Panc1 (cell line): ENCODE data around the gene TMEM123. TPM values are rescaled to one million over a fixed set of nuclear protein-coding genes. Genes with fewer than 3 reads are reported as not detected.

ENCODE experiments used
- ATAC-seq: fragments of 200-7000 bp; cut with Tn5 transposase; 2 replicates; pipeline ENCODE4 v1.9.1; 2020; ENCODE audit warnings: mild to moderate bottlenecking, moderate library complexity
- BruUV-seq: library from RNA; stranded (reverse); fragments of 400-500 nt; replicated peaks from 2 replicates; lab custom pipeline; 2021; lab: Mats Ljungman, UMichigan
- CTCF ChIA-PET: fragments of 300-600 bp; sonication (Branson Sonifier 250); formaldehyde crosslinking; loops from one replicate; lab custom pipeline; 2022; ENCODE audit warnings: antibody characterized with exemption; lab: Charles Lee
- POLR2A ChIA-PET: fragments of 300-600 bp; sonication (Branson Sonifier 250); formaldehyde crosslinking; loops from one replicate; lab custom pipeline; 2022; ENCODE audit warnings: antibody characterized with exemption; lab: Charles Lee
- DNase-seq: peaks from one replicate; pipeline ENCODE4 v3.0.0-alpha.2; 2010; ENCODE audit warnings: low read depth, low spot score
- H3K27ac ChIP-seq: 2 replicates; pipeline ENCODE4 v1.5.1; 2011; ENCODE audit warnings: mild to moderate bottlenecking, low read length, inconsistent platforms
- H3K27me3 ChIP-seq: fragments of 200-500 bp; sonication (Bioruptor generic); 2 replicates; pipeline ENCODE4 v1.6.0; 2014; ENCODE audit warnings: low read length, inconsistent platforms; ENCODE audit not compliant: control insufficient read depth, insufficient read depth
- H3K36me3 ChIP-seq: fragments of 200-500 bp; sonication (Bioruptor generic); 2 replicates; pipeline ENCODE4 v1.5.1; 2014; ENCODE audit warnings: inconsistent platforms, mild to moderate bottlenecking, low read length, moderate library complexity; ENCODE audit not compliant: control insufficient read depth, insufficient read depth
- H3K4me1 ChIP-seq: 2 replicates; pipeline ENCODE4 v1.5.1; 2011; ENCODE audit warnings: inconsistent platforms, mild to moderate bottlenecking, low read length, moderate library complexity; ENCODE audit not compliant: control insufficient read depth, insufficient read depth
- H3K4me3 ChIP-seq, 2 experiments: 2 replicates each; pipeline ENCODE4 v1.5.1; 2011 to 2012; ENCODE audit warnings: low read depth in 2 of 2, low read length in 2 of 2, mild to moderate bottlenecking in 2 of 2, inconsistent platforms in 1 of 2, moderate library complexity in 1 of 2
- H3K9me3 ChIP-seq: fragments of 200-500 bp; sonication (Bioruptor generic); 2 replicates; pipeline ENCODE4 v1.5.1; 2014; ENCODE audit warnings: low read depth, mild to moderate bottlenecking, inconsistent platforms, low read length, moderate library complexity; ENCODE audit not compliant: control insufficient read depth, insufficient read depth
- POLR2AphosphoS5 ChIP-seq: IDR thresholded peaks from 2 replicates; pipeline ENCODE4 v1.6.1; 2012; ENCODE audit warnings: mild to moderate bottlenecking, low read depth, low read length, moderate library complexity
- SIN3A ChIP-seq: IDR thresholded peaks from 2 replicates; pipeline ENCODE4 v1.6.1; 2012; ENCODE audit warnings: low read depth, mild to moderate bottlenecking, low read length, moderate library complexity, borderline replicate concordance; ENCODE audit not compliant: insufficient read depth
- TCF7L2 ChIP-seq: IDR thresholded peaks from 2 replicates; pipeline ENCODE4 v1.6.1; 2011; ENCODE audit warnings: mild to moderate bottlenecking, low read depth, low read length, inconsistent platforms
- in situ Hi-C: cut with HindIII; loops from 2 replicates; pipeline ENCODE4 v1.10.0; 2016; ENCODE audit warnings: low sequenced_read_pairs, low pct_unique_long_range_greater_than_20kb
- intact Hi-C: fragments of 100-400 bp; cut with micrococcal nuclease; formaldehyde crosslinking; loops from one replicate; pipeline ENCODE4 v1.10.0; 2022; ENCODE audit not compliant: unreplicated experiment
- total RNA-seq: library from RNA; stranded (reverse); gene quantifications from one replicate; pipeline ENCODE4 v1.2.1, GENCODE V29; 2021; ENCODE audit not compliant: unreplicated experiment
- TF ChIP-seq, protein P1 (sequence below): fragments of 450-650 bp; IDR thresholded peaks from 2 replicates; pipeline ENCODE4 v1.5.1; 2017; ENCODE audit warnings: mild to moderate bottlenecking
- TF ChIP-seq, protein P2 (sequence below), 2 experiments: IDR thresholded peaks; 2 replicates each; pipeline ENCODE4 v1.6.1; 2011 to 2012; ENCODE audit warnings: low read depth in 2 of 2, control low read depth in 1 of 2, low read length in 1 of 2, mild to moderate bottlenecking in 1 of 2, moderate library complexity in 1 of 2; ENCODE audit not compliant: insufficient read depth in 1 of 2

TMEM123 gene
- total RNA-seq, 1 experiment from 2014 or later: 383 TPM

DNA sequence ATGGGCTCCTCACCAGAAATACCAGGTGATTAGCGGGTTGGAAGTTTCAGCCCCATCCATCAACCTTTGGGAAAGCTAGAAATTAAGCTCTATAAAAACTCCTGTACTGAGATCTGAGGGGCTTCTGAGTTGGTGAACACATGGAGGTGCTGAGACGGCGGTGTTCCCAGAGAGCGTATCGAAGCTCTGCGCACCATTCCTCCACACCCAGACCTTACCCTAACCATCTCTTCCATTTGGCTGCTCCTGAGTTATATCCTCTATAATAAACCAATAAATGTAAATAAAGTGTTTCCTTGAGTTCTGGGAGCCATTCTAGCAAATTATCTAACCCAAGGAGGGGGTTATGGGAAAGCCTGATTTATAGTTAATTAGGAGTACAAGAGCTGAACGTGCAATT, 41.4 kb downstream of the TMEM123 start:
- ATAC-seq: no peak
- H3K4me1 ChIP-seq: peaks cover 49% of the 10 kb centered on the region
- H3K27me3 ChIP-seq: no peaks in the 10 kb centered on the region
- no peak for DNase-seq
- intact Hi-C loops: loop anchor here (5.0 kb wide), 2 partner anchors 41 to 201 kb away; partner anchors contain the start of gene TMEM123
- 0 out of 2 replicates have a peak, but pooled peaks cover 3% of the 10 kb centered on the region for H3K36me3 ChIP-seq
- H3K9me3 ChIP-seq: no peaks in the 10 kb centered on the region
- H3K4me3 ChIP-seq: no peak overlapping the region
- H3K27ac ChIP-seq: peak overlapping the region; percentile 41
- POLR2A ChIA-PET: no interaction called here
- TF ChIP-seq, protein P1, sequence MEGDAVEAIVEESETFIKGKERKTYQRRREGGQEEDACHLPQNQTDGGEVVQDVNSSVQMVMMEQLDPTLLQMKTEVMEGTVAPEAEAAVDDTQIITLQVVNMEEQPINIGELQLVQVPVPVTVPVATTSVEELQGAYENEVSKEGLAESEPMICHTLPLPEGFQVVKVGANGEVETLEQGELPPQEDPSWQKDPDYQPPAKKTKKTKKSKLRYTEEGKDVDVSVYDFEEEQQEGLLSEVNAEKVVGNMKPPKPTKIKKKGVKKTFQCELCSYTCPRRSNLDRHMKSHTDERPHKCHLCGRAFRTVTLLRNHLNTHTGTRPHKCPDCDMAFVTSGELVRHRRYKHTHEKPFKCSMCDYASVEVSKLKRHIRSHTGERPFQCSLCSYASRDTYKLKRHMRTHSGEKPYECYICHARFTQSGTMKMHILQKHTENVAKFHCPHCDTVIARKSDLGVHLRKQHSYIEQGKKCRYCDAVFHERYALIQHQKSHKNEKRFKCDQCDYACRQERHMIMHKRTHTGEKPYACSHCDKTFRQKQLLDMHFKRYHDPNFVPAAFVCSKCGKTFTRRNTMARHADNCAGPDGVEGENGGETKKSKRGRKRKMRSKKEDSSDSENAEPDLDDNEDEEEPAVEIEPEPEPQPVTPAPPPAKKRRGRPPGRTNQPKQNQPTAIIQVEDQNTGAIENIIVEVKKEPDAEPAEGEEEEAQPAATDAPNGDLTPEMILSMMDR: no peak
- TF ChIP-seq SIN3A: no peak
- TF ChIP-seq TCF7L2: no peak
- TF ChIP-seq POLR2AphosphoS5: no peak
- TF ChIP-seq, protein P2, sequence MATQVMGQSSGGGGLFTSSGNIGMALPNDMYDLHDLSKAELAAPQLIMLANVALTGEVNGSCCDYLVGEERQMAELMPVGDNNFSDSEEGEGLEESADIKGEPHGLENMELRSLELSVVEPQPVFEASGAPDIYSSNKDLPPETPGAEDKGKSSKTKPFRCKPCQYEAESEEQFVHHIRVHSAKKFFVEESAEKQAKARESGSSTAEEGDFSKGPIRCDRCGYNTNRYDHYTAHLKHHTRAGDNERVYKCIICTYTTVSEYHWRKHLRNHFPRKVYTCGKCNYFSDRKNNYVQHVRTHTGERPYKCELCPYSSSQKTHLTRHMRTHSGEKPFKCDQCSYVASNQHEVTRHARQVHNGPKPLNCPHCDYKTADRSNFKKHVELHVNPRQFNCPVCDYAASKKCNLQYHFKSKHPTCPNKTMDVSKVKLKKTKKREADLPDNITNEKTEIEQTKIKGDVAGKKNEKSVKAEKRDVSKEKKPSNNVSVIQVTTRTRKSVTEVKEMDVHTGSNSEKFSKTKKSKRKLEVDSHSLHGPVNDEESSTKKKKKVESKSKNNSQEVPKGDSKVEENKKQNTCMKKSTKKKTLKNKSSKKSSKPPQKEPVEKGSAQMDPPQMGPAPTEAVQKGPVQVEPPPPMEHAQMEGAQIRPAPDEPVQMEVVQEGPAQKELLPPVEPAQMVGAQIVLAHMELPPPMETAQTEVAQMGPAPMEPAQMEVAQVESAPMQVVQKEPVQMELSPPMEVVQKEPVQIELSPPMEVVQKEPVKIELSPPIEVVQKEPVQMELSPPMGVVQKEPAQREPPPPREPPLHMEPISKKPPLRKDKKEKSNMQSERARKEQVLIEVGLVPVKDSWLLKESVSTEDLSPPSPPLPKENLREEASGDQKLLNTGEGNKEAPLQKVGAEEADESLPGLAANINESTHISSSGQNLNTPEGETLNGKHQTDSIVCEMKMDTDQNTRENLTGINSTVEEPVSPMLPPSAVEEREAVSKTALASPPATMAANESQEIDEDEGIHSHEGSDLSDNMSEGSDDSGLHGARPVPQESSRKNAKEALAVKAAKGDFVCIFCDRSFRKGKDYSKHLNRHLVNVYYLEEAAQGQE (IDR thresholded peaks at IDR 0.05; ENCODE audit: insufficient read depth in 1 of 2, low read depth in 2 of 2, low read length in 1 of 2): no peak
- no TSS peak for BruUV-seq
- in situ Hi-C loops: no loop called here
- CTCF ChIA-PET: interaction anchor here (0.7 kb wide), 1 partner anchor 68 kb away, joined by 3 read pairs; no protein-coding TSS in a partner anchor

DNA sequence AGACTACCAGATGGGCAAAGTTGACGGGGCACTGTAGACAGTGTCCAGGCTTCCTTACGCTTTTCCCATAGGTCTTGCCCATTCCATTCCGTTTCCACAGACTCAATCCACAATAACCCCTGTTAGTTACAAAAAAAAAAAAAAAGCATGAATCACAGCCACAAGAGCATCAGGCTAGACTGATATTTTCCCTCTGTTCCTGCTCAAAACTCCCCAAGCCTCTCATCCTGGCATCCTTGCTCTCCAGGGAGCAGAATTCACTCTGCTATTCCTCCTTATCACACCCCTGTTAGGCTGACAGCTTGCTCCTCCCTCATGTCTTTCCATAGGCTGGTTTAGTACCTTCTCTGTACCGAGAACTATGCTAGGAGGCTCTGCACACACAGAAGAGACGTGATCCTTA, 42.2 kb downstream of the TMEM123 start:
- intact Hi-C loops: loop anchor here (5.0 kb wide), 2 partner anchors 42 to 202 kb away; partner anchors contain the start of gene TMEM123

More for the DNA sequence above, 42.2 kb downstream of the TMEM123 start:
- BruUV-seq: no TSS peak
- H3K4me1 ChIP-seq: peaks cover 56% of the 10 kb centered on the region
- H3K4me3 ChIP-seq: no peak overlapping the region
- ChIA-PET POLR2A (interaction anchor here (0.6 to 0.7 kb wide), 2 partner anchors 83 to 115 kb away, joined by 4 to 6 read pairs; no protein-coding TSS in a partner anchor), CTCF (interaction anchor here (1.0 kb wide), 1 partner anchor 203 kb away, joined by 3 read pairs; no protein-coding TSS in a partner anchor)
- no peaks in the 10 kb centered on the region for H3K27me3 ChIP-seq
- peak overlapping the region; percentile 65 for H3K27ac ChIP-seq
- H3K36me3 ChIP-seq: 0 out of 2 replicates have a peak, but pooled peaks cover 3% of the 10 kb centered on the region
- peak; percentile 33; the same call in 1 of the 2 replicates for TF ChIP-seq POLR2AphosphoS5
- TF ChIP-seq, protein P2 (IDR thresholded peaks at IDR 0.05; ENCODE audit: insufficient read depth in 1 of 2, low read depth in 2 of 2, low read length in 1 of 2): no peak
- in situ Hi-C loops: no loop called here
- ATAC-seq: peak; percentile 58
- no peaks in the 10 kb centered on the region for H3K9me3 ChIP-seq
- DNase-seq: no peak
